GM18507 (cell line): ENCODE results near the gene CADM1.
"Not testable (repeated sequence)": the region's sequence is repeated elsewhere in the genome, so short reads cannot be mapped to it uniquely, and the experiment has no call there.

Experiments used
- DNase-seq: peaks from one replicate; pipeline ENCODE4 v3.0.0; 2011; ENCODE audit warnings: low read depth; ENCODE audit not compliant: insufficient read length; ENCODE audit errors: extremely low spot score
- FAIRE-seq: peaks from 2 replicates; lab custom pipeline; 2011; peaks lifted over from hg19 to GRCh38; lab: Jason Lieb, UNC

Gene CADM1

GRCh38 chr11:115489466-115489865 is 14.7 kb downstream of the CADM1 start:
- DNase-seq (no peak), FAIRE-seq (no peak)

GRCh38 chr11:115488945-115489344 is 15.3 kb downstream of the CADM1 start:
- DNase-seq: no peak
- FAIRE-seq: no peak

GRCh38 chr11:115481528-115481927 is 22.7 kb downstream of the CADM1 start:
- FAIRE-seq: no peak
- no peak for DNase-seq

GRCh38 chr11:115480611-115481010 is 23.6 kb downstream of the CADM1 start:
- no peak for DNase-seq

GRCh38 chr11:115477410-115477809 is 26.8 kb downstream of the CADM1 start:
- no peak for DNase-seq
- no peak for FAIRE-seq

More at GRCh38 chr11:115480611-115481010, 23.6 kb downstream of the CADM1 start:
- no peak for FAIRE-seq

- no peak for DNase-seq
- FAIRE-seq: no peak
Observed at GRCh38 chr11:115476463-115477286, 27.5 kb downstream of the CADM1 start.

GRCh38 chr11:115475564-115475963 is 28.7 kb downstream of the CADM1 start:
- FAIRE-seq: no peak
- no peak for DNase-seq

- not testable (repeated sequence) for FAIRE-seq, DNase-seq
Observed at GRCh38 chr11:115474306-115474705, 29.9 kb downstream of the CADM1 start.

- FAIRE-seq (no peak), DNase-seq (no peak)
Observed at GRCh38 chr11:115473167-115473566, 31.0 kb downstream of the CADM1 start.

GRCh38 chr11:115471367-115471766 is 32.8 kb downstream of the CADM1 start:
- FAIRE-seq (no peak), DNase-seq (no peak)

GRCh38 chr11:115470928-115471327 is 33.3 kb downstream of the CADM1 start:
- no peak for DNase-seq
- no peak for FAIRE-seq

- DNase-seq (no peak), FAIRE-seq (peak; percentile 67)
Observed at GRCh38 chr11:115469361-115469760, 34.9 kb downstream of the CADM1 start.

- FAIRE-seq: no peak
- DNase-seq: no peak
Observed at GRCh38 chr11:115466122-115466521, 38.1 kb downstream of the CADM1 start.

GRCh38 chr11:115464269-115464668 is 39.9 kb downstream of the CADM1 start:
- FAIRE-seq (no peak), DNase-seq (no peak)

- DNase-seq (no peak), FAIRE-seq (no peak)
Observed at GRCh38 chr11:115463606-115464005, 40.6 kb downstream of the CADM1 start.

GRCh38 chr11:115462757-115463156 is 41.5 kb downstream of the CADM1 start:
- DNase-seq (no peak), FAIRE-seq (no peak)

- DNase-seq (no peak), FAIRE-seq (no peak)
Observed at GRCh38 chr11:115462004-115462541, 42.1 kb downstream of the CADM1 start.

GRCh38 chr11:115460512-115460911 is 43.7 kb downstream of the CADM1 start:
- FAIRE-seq (no peak), DNase-seq (no peak)

GRCh38 chr11:115459563-115459962 is 44.7 kb downstream of the CADM1 start:
- DNase-seq: no peak
- no peak for FAIRE-seq

GRCh38 chr11:115458877-115459276 is 45.3 kb downstream of the CADM1 start:
- DNase-seq (no peak), FAIRE-seq (no peak)

- no peak for FAIRE-seq
- no peak for DNase-seq
Observed at GRCh38 chr11:115456019-115456418, 48.2 kb downstream of the CADM1 start.
